ENCODE results near the gene AGMO.

- TF ChIP-seq CTCF (conservative IDR thresholded peaks at IDR 0.05; ENCODE audit: low read depth, low read length) (no peak), EZH2phosphoT487 (IDR thresholded peaks at IDR 0.05; ENCODE audit: borderline replicate concordance, low read length) (no peak), EZH2 (IDR thresholded peaks at IDR 0.05; ENCODE audit: low read length, unreplicated experiment) (no peak)
Observed at GRCh38 chr7:15430911-15431310, 130.9 kb downstream of the AGMO start.

Data from PC-3 (cell line).